HG02943 (cell line): ENCODE measurements around the gene RAB6D.
"Not testable (repeated sequence)": the region's sequence is repeated elsewhere in the genome, so short reads cannot be mapped to it uniquely, and the experiment has no call there.

ENCODE experiments used
- ATAC-seq: cut with Tn5 transposase; IDR thresholded peaks from one replicate; pipeline ENCODE4 v1.9.1; 2021; ENCODE audit warnings: mild to moderate bottlenecking, low read depth, moderate library complexity; ENCODE audit not compliant: unreplicated experiment

Gene RAB6D

DNA sequence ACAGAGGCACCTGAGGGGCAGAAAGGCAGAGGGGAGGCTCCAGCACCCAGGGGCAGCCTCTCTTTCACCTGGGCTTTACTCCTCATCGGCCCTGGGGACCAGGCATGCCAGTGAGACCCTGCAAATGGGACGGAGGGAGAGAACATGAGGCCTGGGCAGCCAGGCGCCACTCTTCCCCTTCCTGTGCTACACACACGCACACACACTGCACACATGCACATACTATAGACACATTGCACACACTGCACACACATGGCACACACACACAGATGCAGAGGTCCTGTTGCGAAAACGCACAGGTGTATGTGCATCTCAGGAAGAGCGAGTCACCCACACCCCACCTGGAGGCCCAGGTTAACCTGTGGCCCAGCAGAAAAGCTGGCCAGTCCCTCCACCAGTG, 3.4 kb upstream of the RAB6D start:
- no peak for ATAC-seq

DNA sequence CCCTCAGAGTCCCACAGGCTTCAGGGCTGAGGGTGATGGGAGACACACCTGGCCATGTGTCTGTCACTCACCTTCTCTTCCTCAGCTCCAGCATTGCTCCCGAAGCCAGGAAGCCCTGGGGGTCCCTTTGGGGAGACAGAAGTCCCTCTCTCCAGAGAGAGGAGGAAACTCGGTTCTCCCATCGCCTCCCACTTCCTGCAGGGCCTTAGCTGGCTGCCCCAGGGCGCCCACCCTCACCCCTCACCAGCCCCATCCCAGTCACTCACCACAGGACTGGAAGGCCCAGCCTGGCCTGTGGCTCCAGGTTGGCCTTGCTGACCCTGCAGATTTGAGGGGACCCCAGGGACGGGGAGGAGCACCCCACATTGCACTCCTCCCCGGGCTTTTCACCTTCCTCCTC, 2.7 kb upstream of the RAB6D start:
- ATAC-seq, result no peak

DNA sequence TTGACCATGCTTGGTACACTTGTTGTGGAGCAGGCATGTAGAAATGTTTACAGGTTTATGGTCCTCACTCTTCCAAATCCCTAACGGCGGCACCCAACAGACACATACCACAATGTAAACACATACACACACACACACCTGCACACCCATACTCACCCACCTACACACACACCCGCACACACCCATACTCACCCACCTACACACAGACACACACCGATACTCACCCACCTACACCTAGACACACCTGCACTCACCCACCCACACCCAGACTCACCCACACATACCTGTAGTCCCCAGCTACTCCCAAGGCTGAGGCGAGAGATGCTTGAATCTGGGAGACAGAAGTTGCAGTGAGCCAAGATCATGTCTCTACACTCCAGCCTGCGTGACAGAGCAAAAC, 1.5 kb upstream of the RAB6D start:
- ATAC-seq, result no peak

DNA sequence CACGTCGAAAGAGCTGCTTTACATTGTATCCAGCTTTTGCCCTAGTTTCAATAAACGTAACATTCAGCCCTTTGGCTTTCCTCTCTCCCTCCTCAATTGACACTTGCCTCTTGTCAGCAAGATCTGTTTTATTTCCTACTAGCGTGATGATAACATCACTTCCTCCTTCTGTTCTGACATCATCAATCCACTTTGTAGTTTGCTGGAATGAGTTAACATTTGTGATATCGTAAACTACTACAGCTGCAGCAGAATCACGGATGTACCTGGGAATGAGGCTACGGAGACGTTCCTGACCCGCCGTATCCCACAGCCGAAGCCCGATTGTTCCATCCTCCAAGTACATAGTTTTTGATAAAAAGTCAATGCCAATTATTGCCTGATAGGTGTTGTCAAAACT, 755 bp downstream of the RAB6D start:
- not testable (repeated sequence) for ATAC-seq

DNA sequence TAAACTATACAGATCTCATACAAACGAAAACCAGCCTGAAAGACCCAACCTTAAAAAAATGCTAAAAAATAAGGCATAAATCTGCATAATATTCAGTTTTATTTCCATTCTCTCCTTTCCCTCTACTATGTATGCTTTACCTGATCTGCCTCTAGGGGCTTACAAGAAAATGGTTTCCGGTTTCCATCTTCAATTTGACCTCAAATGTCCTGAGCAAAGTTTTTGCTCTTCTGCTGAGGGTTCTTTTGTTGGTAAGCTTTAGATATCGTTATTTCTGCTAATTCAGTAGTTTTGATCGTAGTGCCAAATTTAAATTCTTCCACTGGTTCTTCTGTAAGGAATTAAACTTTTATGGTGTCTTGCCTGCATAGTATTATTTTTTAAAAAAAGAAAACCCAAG, 2.2 kb downstream of the RAB6D start:
- ATAC-seq, result not testable (repeated sequence)

DNA sequence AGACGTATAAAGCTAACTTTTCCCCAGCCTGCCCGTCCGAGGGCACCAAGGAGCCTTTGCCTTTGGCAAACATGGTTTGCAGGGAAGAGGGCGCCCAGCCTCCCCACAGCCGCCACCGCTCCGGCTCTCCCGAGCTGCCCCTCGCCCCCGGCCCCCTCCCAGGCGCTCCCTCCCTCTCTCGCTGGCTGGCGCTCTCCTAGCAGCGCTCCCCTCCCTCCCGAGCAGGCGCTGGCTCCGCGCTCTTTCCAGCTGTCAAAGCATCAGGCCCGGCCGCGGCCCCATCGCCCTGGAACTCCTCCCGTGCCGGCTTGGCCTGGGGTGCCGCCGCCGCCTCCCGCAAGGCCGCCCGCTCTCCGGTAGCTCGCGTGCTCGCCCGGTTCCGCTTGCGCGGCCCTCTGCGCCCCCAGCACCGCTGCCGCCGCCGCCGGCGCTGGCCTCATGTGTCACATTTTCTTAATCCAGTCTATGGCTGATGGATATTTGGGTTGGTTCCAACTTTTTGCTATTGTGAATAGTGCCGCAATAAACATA, 10.7 kb downstream of the RAB6D start:
- ATAC-seq, result not testable (repeated sequence)

DNA sequence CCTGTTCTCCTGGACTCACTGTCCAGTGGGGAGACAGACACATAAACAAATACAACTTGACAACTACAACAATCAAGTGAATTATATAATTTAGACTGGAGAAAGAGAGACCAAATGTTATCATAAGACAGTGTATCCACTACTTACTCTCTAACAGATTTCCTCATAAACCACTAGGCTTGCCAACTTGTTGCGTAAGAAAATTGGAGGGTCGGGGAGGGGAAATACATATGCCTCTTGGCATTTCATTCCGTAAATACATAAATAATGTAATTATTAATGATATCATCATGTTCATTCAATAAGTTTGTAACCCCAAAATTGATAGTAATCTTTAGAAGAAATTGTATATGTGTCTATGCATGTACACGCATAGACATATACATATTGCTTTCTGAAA, 14.9 kb downstream of the RAB6D start:
- ATAC-seq, result no peak

DNA sequence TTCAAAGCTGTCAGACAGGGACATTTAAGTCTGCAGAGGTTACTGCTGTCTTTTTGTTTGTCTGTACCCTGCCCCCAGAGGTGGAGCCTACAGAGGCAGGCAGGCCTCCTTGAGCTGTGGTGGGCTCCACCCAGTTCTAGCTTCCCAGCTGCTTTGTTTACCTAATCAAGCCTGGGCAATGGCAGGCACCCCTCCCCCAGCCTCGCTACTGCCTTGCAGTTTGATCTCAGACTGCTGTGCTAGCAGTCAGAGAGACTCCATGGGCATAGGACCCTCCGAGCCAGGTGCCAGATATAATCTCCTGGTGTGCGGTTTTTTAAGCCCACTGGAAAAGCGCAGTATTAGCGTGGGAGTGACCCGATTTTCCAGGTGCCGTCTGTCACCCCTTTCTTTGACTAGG, 16.9 kb downstream of the RAB6D start:
- ATAC-seq, result not testable (repeated sequence)

DNA sequence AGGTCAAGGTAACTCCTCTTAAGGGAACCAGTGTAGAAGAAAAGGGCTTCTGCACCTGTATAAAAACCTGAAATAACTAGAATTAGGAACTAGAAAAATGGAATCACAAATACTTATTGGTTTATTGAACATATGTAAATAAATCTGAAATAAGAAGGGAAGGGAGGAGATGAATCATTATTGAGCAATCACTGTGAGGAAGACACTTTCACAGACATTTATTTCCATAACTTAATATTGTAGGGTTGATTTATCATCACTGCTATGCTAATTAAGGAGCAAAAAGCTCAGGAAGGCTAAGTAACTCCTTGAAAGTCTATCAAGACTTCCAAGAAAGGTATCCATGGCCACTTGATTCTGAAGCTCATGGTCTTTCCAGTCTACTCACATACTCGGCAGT, 24.7 kb downstream of the RAB6D start:
- ATAC-seq, result not testable (repeated sequence)

DNA sequence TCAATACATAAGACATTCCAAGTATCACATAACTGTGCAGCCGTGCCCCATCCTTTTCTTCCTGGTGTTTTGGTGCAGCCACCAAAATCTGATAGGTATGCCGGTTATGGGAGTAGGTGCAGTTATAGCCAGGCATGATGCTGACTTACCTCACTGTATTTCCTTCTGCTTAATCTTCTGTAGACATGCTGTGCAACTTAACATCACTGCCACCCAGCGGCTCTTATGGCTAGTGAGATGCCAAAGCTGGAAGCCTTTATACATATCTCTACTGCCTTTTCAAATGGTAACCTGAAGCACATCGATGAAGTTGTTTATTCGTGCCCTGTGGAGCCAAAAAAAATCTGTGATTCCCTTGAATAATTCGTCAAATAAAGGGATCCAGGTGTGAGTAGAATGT, 28.6 kb downstream of the RAB6D start:
- not testable (repeated sequence) for ATAC-seq

DNA sequence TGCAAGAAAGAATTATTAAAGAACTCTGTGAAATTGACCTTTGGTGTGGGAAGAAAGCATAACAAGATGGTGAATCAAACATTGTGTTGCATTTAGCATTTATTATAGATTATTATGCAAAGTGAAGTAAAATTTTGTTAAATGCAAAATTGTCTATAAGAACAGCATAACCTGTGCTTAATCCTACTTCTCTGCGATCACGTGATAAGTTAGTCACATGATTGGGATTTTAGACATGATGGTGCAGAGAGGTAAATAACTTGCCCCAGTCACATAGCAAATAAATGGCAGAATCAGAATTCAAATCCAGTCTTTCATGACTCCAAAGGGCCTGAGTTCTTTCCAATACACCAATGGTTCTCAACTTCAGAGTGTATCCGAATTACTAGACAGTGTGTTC, 31.3 kb downstream of the RAB6D start:
- not testable (repeated sequence) for ATAC-seq

DNA sequence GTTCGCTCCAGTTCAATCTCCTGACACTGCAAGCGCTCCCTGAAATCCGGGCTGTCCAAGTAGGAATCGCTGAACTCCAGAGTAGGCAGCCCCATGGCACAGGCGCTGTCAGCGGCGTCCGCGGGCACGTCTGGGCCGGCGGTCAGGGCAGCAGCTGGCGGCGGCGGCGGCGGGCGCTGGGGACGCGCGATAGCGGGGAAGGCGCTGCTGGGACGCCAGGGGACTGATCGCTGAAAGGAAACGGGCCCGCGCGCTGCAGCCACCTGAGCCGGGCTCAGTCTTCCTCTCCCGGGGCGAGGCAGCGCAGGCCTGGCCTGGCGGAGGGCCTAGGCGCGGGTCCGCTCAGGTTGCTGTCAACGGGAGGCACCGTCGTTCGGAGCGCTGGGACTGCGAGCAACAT, 33.0 kb downstream of the RAB6D start:
- not testable (repeated sequence) for ATAC-seq

DNA sequence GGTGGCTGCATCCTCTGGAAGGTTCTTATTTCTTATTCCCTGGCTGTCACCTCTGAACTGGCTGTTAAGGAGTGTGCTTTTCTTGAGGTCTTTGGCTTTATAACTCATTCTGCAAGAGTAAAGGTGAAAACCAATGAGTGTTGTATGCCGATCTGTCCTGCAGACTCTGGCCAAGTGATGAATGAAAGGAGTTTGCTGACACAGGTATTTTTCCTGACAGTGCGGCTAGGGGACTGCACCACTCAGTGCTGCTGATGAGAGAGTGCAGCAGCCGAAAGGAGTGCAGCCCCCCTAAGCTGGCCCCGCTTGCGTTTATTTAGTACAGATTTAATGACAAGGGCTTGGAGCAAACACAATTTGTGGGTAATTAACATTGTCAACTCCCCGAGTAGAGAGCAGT, 41.8 kb downstream of the RAB6D start:
- ATAC-seq, result no peak

DNA sequence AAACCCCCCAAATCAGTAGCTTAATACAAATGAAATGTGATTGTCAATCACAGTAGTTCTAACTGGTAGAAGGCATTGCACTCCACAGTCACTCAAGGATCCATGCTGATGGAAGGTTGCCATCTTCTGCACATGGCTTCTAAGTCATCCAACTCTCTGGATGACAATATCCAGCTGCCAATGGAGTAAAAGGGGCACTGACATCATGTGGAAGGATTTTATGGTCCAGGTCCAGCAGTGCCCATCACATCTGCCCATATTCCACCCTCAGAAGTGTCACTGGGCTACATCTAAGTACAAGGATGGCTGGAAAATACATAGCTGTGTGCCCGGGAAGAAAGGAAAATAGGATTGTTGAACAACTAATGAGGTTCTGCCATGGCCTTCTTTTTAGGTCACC, 42.6 kb downstream of the RAB6D start:
- ATAC-seq, result not testable (repeated sequence)

DNA sequence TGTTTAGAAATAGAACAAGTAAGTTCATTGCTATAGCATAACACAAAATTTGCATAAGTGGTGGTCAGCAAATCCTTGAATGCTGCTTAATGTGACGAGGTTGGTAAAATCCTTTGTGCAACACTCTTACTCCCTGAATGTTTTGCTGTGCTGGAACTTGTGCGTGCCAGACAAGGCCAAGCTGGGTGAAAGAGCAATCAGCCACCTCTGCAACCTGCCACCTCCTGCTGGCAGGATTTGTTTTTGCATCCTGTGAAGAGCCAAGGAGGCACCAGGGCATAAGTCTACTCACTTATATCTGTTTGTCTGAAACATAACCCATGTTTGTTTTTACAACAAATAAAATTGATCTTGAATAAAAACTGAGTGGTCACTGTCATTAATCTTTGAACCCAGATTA, 53.0 kb downstream of the RAB6D start:
- not testable (repeated sequence) for ATAC-seq
